ENCODE measurements around the gene NTSR1.

The NTSR1 gene

DNA sequence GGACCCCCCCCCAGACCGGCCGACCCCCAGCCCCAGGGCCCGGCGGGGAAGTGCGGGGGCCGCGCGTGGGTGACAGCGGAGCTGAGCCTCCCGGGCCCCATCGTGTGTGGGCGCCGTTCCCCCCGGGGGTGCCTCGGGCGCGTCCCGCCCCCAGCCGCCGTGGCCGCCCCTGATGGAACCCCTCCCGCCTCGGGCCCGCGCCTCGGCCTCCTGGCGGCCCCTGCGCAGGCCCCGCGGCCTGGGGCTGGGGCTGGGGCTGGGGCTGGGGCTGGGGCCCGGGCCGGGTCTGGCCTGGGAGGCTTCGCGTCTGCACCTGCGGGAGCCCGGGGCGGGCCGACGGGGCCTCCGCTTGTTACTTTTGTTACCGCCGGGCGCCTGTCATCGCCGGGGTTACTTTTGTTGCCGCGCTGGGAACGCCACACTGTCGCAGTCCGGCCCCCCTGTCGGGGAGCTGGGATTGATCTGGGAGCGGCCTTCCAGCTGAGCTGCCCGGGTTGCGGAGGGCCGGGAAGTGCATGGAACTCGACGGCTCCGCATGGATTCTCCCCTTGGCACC lies 96.6 kb downstream of the NTSR1 start:
- peak; percentile 56 for DNase-seq

DNA sequence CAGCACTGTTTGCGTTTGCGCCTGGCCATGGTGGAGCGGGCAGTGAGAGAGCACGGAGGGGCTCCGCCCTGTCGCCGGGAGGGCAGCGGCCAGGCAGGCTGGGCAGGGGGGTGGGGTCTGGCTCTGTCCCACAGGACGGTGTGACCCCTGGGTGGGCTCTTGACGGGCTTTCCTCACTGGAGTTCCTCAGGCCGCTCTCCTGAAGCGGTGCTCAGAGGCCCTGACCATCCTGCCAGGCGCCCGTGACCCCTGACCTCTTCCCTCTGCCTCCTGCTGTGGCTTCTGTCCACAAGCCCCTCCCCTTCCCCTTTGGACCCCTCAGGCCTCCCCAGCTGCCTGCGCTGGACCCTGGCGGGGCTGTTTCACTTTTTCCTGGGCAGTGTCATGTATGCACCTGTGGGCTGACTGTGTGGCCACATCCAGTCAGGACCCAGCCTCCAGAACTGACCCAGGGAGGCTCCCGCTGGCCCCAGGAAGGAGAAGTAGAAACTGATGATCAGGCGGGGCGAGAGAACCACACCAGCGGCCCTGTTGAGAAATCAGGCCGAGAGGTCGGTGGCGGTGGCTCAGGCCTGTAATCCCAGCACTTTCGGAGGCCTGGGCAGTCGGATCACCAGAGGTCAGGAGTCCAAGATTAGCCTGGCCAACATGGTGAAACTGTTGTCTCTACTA lies 97.2 kb downstream of the NTSR1 start:
- no peak for DNase-seq

DNA sequence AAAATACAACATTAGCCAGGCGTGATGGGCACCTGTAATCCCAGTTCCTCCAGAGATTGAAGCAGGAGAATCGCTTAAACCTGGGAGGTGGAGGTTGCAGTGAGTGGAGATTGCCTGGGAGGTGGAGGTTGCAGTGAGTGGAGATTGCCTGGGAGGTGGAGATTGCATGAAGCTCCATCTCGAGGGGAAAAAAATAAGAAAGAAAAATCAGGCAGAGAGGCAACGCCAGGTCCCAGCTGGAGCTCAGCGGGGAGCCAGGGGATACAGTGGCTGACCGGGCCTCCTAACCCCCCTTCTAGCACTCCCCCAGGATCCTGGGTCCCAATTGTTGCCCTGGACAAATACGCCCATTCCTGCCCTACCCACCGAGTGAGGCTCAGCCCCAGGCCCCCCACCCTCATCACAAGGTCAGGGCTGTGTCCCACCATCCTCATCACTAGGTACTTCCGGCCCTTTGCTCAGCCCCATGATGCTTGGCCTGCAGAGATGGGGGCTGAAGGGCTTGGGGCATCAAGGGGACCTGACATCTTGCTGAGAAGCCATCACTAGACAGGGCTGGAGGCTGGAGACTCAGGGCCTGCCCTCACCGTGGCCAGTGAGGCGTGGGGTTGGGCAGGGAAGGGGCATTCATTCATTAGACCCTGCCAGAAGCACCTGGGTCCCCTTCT lies 97.9 kb downstream of the NTSR1 start:
- no peak for DNase-seq

DNA sequence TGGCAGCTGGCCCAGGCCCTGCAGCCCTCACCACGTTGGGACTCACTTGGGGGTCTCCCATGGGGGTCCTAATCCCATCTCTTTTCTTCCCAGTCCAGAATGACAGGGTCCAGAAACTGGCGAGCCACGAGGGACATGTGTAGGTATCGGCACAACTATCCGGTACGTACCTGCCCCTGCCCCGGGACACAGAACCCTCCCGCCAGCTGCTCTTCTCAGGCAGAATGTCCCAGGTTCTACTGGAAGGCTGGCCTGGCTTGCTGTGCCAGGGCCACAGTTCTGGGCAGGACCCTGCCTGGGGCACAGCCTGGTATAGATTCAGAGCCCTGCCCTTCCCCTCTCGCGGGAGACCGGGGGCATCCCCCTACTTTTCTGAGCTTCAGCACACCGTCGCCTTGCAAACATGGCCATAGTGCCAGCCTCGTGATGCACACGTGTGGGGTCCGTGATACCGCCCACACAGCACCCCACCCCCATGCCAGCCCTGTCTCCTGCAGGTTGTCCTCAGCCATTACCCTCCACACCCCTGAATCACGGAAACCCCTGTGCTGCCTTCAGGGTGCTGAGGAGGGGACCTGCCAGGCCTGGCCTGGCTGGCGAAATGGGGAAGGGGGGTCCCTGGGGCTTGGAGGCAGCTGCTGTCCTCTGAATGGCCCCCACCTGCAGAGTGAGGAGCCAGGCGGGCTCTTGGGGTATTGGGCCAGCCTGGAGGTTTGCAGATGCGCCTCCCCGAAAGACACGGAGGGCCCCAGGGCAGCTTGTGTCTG lies 99.0 kb downstream of the NTSR1 start:
- DNase-seq = no peak

DNA sequence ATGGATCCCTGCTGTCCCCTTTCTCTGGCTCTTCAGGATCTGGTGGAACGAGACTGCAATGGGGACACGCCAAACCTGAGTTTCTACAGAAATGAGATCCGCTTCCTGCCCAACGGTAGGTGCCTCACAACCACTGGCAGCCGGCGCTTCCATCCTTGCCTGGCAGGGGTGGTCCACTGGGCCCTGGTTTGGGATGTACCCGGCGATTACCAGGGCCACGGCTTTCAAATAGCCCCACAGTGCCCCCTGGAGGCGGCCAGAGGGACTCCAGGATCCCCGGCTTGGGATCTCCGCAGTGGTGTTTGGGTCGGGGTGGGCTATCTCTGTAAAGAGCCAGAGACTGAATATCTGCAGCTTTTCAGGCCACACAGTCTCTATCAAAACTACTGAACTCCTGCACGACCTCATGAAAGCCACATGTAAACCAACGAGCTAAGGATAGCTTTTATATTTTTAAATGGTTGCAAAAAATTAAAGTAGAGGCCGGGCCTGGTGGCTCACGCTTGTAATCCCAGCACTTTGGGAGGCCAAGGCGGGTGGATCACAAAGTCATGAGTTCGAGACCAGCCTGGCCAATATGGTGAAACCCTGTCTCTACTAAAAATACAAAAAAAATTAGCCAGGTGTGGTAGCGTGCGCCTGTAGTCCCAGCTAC lies 99.7 kb downstream of the NTSR1 start:
- DNase-seq = peak; percentile 72

DNA sequence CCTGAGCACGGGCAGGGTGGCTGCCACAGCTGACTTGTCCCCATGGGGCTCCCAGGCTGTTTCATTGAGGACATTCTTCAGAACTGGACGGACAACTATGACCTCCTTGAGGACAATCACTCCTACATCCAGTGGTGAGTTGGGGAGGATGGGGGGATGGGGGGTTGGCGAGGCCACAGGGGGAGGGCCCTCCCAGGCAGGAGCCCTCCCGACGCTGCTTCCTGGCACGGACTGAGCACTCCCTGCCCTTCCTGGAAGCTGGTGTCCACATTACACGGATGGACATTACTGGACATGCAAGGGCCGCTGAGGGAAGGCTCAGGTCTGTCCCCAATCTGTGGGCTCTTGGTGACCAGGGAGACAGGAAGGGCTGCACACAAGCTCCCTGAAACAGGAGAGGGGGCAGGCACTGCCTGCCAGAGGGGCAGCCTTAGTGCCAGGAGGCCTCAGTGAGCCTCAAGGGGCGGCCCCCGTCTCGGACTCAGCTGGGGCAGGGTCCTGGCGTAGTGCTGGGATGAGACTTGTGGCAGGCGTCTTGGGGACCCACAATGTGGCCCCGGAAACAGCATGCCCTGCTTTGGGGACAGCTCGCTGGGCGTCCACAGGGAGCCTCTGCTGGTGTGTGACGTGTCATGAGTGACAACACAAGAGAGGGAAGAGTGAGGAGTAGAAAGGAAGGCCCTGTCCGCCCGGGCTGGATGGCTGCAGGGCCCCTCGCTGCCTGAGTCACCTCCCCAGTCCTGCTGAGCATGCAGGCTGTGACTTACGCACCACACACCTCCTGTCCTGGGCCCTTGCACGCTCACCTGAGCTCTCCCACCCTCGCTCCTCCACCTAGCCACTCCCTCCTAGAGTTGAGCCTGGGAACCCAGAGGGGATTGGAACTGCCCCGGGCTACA lies 101.1 kb downstream of the NTSR1 start:
- DNase-seq = no peak

DNA sequence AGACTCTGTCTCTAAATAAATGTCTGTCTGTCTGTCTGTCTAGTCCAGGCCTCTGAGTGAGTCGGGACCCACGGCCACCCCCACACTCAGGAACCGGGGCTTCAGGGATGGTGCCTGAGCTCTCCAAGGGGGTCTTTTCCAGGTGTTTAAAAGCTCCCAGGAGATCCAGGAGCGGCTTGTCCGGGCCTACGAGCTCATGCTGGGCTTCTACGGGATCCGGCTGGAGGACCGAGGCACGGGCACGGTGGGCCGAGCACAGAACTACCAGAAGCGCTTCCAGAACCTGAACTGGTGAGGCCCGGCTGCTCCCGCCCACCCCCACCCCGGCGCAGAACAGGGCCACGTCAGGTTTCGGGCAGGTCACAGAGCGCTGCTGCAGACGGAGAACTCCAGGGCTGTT lies 102.7 kb downstream of the NTSR1 start:
- no peak for DNase-seq

DNA sequence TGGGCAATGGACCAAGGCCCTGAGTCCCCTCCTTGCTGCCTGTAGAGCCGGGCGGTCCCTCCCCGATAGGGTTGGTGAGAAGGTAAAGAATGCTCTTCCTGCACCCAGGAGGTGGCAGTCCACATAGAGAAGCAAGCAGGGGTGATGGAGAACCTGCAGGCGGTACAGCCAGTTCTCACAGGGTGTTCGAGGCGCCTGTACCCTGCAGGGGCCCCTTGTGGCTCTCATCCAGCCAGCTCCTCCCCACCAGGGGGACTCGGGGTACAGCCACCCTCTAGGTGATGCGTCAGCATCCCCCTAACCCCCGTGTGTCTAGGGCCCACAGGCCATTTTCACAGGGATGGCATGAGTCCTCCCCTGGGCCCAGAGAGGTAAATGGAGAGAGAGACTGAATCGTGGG lies 103.1 kb downstream of the NTSR1 start:
- no peak for DNase-seq
